CMK (cell line): Measurements from ENCODE around the gene VEPH1.
"Not testable (repeated sequence)": the region's sequence is repeated elsewhere in the genome, so short reads cannot be mapped to it uniquely, and the experiment has no call there.

Source experiments
- DNase-seq: peaks from one replicate; pipeline ENCODE4 v3.0.0-alpha.2; 2010; ENCODE audit warnings: low read depth

VEPH1 gene

GRCh38 chr3:157387708-157388435 is 115.3 kb downstream of the VEPH1 start:
- no peak for DNase-seq

- no peak for DNase-seq
Measured at GRCh38 chr3:157384491-157384890, 118.7 kb downstream of the VEPH1 start.

- no peak for DNase-seq
Measured at GRCh38 chr3:157384031-157384430, 119.2 kb downstream of the VEPH1 start.

GRCh38 chr3:157381606-157382005 is 121.6 kb downstream of the VEPH1 start:
- DNase-seq: no peak

GRCh38 chr3:157379525-157380140 is 123.6 kb downstream of the VEPH1 start:
- DNase-seq: no peak

- DNase-seq: no peak
Measured at GRCh38 chr3:157376603-157377300, 126.5 kb downstream of the VEPH1 start.

- no peak for DNase-seq
Measured at GRCh38 chr3:157375342-157375986, 127.8 kb downstream of the VEPH1 start.

- DNase-seq: no peak
Measured at GRCh38 chr3:157374933-157375332, 128.3 kb downstream of the VEPH1 start.

GRCh38 chr3:157373783-157374182 is 129.4 kb downstream of the VEPH1 start:
- no peak for DNase-seq

GRCh38 chr3:157370867-157371266 is 132.3 kb downstream of the VEPH1 start:
- no peak for DNase-seq

- DNase-seq: no peak
Measured at GRCh38 chr3:157369727-157370421, 133.3 kb downstream of the VEPH1 start.

- DNase-seq: no peak
Measured at GRCh38 chr3:157368171-157368570, 135.0 kb downstream of the VEPH1 start.

GRCh38 chr3:157363393-157363792 is 139.8 kb downstream of the VEPH1 start:
- no peak for DNase-seq

- DNase-seq: no peak
Measured at GRCh38 chr3:157362348-157362747, 140.9 kb downstream of the VEPH1 start.

GRCh38 chr3:157360044-157360443 is 143.2 kb downstream of the VEPH1 start:
- no peak for DNase-seq

- no peak for DNase-seq
Measured at GRCh38 chr3:157356541-157356940, 146.7 kb downstream of the VEPH1 start.

GRCh38 chr3:157355276-157355675 is 147.9 kb downstream of the VEPH1 start:
- DNase-seq: no peak

- DNase-seq: no peak
Measured at GRCh38 chr3:157354722-157355121, 148.5 kb downstream of the VEPH1 start.

- no peak for DNase-seq
Measured at GRCh38 chr3:157354254-157354653, 149.0 kb downstream of the VEPH1 start.

- no peak for DNase-seq
Measured at GRCh38 chr3:157353652-157354051, 149.6 kb downstream of the VEPH1 start.

- no peak for DNase-seq
Measured at GRCh38 chr3:157351981-157352380, 151.2 kb downstream of the VEPH1 start.

- not testable (repeated sequence) for DNase-seq
Measured at GRCh38 chr3:157350651-157351050, 152.6 kb downstream of the VEPH1 start.
